Right lobe of liver (tissue), 4 donors: Measurements from ENCODE around the gene VAV3.

Experiments used
- POLR2A ChIP-seq: fragments of 450-650 bp; IDR thresholded peaks from one replicate; pipeline ENCODE4 v1.6.1; 2017; ENCODE audit warnings: antibody characterized with exemption, mild to moderate bottlenecking
- TF ChIP-seq, protein P1 (sequence below), 4 donors: fragments of 200-600 bp in 3 of 4; fragments of 450-650 bp in 1 of 4; IDR thresholded peaks; one replicate each; pipeline versions ENCODE4 v1.5.1 to v1.8.0; 2016 to 2022; ENCODE audit warnings: antibody characterized with exemption in 4 of 4, mild to moderate bottlenecking in 2 of 4
- donor health status: DM: no; HTN: no; CAD: no.
- donor health status: DM: no; HTN: no; CAD: no.
- donor health status: DM: no; HTN: yes; CAD: no.

DNA sequence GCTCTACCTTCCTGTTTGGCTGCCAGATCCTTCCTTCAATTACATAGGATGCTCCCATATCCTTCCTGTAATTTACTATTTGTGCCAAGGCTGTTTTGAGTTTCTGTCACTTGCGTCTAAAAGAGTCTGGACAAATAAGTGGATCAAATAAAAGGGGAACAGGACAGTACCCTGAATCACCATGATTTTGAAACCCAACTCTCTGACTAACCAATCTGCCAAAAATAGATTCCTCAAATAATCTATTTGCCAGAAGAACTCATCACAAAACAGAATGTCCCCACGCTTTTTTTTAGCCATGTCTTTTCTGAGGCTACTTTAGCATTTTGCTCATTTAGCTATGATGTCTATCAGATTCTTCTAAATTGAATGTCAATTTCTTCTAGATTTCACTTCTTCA, 431.5 kb downstream of the VAV3 start:
- TF ChIP-seq, protein P1, sequence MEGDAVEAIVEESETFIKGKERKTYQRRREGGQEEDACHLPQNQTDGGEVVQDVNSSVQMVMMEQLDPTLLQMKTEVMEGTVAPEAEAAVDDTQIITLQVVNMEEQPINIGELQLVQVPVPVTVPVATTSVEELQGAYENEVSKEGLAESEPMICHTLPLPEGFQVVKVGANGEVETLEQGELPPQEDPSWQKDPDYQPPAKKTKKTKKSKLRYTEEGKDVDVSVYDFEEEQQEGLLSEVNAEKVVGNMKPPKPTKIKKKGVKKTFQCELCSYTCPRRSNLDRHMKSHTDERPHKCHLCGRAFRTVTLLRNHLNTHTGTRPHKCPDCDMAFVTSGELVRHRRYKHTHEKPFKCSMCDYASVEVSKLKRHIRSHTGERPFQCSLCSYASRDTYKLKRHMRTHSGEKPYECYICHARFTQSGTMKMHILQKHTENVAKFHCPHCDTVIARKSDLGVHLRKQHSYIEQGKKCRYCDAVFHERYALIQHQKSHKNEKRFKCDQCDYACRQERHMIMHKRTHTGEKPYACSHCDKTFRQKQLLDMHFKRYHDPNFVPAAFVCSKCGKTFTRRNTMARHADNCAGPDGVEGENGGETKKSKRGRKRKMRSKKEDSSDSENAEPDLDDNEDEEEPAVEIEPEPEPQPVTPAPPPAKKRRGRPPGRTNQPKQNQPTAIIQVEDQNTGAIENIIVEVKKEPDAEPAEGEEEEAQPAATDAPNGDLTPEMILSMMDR (IDR thresholded peaks at IDR 0.05): no peak
- no peak for TF ChIP-seq POLR2A
